Pulmonary artery endothelial cell (primary cell): ENCODE measurements around the gene SLC36A3. TPM values are rescaled to one million over a fixed set of nuclear protein-coding genes. Genes with fewer than 3 reads are reported as not detected.
"Not testable (repeated sequence)": the region's sequence is repeated elsewhere in the genome, so short reads cannot be mapped to it uniquely, and the experiment has no call there.

Source experiments
- DNase-seq: peaks from one replicate; pipeline ENCODE4 v3.0.0-alpha.2; 2011; ENCODE audit warnings: low read depth, low spot score
- total RNA-seq: library from RNA; depleted of rRNA; stranded (reverse); fragments of >200 nt; gene quantifications from 2 replicates; pipeline ENCODE4 v1.2.3, GENCODE V29; 2014

The SLC36A3 gene
- total RNA-seq, 1 donor from 2014 or later, result not detected

DNA sequence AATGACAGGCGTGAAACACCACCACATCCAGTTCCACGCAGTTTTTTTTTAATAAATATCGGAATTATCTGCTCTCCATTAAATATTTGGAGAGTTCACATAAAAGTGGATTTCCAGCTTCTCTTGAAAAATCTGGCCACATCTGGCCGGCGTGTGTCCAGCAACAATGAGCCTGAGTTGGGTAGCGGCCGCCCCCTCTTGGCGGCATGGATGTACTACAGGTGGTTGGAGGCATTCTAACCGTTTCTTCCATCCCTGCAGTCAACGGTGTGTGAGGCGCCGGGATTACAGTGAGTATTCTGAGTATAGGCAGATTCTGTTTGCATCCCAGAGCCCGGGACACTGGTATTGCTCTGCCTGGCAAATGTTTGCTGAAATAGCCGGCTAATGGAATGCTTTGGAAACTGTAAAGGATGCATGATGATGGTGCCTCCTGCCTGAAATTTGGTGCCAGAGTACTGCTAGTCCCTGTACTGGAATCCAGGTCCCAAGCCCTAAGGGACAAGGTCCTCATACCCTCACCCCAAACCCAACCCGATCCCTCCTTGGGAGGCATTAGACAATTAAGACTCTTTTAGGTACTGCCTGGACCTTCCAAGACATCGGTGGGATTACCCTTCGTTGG lies 64.2 kb downstream of the SLC36A3 start:
- DNase-seq, result no peak

DNA sequence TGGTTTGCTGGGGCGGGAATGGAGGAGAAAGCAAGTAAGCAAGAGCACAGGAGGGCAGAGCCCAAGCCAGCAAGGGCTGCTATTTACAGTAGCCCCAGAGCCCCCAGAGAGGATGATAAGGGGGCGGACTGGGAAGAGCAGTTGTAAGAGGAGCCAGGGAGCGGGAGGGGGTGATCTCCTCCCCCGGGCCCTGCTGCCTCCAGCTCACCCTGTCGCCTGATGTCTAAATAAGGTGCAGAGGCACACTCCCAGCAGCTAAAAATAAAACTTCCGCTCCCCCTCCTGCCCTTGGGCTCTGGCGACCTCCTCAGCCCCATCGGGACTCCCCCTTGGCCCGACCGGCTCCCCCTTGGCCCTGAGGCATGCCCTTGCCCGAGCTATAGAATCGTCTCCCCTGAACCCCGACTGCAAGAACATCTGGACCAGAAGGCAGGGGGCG lies 65.2 kb downstream of the SLC36A3 start:
- DNase-seq, result no peak

DNA sequence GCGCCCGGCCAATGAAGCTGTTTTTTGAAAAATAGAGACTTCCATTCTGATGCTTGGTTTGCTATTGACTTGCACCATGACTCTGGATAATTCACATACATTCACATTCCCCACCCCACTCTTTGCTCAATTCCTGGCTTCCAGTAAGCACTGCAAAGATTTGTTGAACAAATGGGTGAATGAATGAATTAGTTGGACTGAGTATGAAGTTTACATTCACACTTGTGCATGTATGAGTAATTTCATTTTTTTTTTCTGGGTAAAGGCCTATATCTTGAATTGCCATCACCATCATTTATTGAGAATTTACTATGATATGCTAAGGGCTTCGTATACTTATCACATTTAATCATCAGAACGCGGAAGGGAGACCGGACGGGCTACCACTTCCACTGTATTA lies 65.9 kb downstream of the SLC36A3 start:
- DNase-seq, result no peak

DNA sequence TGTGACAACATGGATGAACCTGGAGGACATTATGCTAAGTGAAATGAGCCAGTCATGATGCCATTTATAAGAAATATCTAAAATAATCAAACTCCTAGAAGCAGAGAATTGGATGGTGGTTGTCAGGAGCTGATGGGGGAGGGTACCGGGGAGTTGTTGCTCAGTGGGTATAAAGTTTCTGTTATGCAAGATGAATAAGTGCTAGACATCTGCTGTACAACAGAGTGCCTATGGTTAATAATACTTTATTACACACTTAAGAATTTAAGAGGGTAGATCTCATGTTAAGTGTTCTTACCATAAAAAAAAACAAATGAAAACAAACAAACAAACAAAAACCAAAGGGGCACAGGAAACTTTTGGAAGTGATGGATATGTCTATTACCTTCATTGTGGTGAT lies 66.7 kb downstream of the SLC36A3 start:
- no peak for DNase-seq

DNA sequence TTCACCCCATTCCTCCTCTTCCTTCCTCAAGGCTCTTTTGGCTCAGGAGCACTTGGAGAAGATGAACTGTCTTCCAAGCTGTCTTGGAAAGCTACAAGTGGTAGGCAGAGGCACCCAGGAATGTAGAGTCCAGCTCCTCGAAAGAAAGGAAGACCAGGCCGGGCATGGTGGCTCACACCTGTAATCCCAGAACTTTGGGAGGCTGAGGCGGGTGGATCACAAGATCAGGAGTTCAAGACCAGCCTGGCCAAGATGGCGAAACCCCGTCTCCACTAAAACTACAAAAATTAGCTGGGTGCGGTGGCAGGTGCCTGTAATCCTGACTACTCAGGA lies 68.4 kb downstream of the SLC36A3 start:
- DNase-seq, result not testable (repeated sequence)

DNA sequence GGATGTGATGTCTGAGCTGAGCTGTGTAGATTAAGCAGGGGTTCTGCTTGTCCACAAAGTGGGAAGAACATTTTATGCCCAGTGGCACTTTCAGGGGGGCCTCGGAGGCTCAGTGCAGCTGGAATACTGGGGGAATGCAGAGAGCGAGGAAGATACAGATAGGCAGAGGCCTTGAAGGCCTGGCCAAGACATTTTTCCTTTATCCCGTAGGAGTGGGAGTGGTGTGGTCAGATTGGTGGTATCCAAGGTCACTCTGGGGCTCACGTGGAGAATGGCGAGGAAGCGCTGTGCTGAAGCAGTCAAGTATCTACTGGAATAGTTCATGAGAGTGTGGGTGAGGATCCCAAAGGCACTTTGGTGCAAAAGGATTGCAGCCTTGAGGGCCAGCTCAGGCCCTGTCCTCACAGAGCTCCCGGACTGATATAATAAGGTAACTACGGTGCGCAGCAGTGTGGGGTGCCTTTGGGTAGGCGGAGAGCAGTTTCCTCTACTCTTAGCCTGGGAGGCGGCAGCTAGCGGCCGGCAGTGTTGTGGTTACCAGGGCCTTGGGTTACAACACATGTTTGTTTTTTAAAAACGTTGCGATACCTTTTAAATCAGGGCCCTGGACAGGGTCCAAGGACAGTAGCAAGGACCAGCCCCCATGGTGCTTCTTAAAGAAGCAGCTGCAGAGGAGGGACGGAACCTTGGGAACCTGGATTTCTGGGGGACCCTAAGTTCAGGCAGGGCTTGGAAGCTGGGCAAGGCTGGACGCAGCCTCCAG lies 68.9 kb downstream of the SLC36A3 start:
- no peak for DNase-seq

DNA sequence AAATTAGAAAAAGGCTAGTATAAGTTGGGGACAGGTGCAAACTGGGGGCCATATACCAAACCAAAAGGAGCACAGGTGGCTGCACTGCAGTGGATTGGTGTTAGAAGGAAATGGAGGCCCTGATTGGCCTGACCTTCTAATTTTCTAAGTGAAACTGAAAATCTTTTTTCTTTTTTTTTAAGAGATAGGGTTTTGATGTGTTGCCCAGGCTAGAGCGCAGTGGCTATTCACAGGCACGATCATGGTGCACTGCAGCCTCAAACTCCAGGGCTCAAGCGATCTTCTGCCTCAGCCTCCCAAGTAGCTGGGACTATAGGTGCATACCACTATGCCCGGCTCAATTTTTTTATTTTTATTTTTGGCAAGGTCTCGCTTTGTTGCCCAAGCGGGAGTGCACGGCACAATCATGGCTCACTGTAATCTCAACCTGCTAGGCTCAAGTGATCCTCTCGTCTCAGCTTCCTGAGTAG lies 69.9 kb downstream of the SLC36A3 start:
- no peak for DNase-seq

DNA sequence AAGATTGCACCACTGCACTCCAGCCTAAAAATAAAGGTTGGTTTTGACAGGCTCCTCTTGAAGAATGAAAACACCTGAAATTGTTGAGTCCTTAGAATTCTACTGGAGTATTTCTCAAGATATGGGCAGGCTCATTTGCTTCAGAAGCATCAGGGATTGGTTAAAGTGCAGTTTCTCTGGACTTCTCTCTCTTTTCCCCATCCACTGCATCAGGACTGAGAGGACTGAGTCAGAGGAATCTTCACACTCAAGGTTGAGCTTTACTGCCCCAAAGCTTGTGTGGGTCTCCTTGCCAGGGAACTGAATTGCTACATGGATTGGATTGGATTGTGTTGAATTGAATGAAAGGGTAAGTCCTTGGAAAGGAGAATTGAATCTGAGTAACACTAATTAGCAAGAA lies 72.2 kb downstream of the SLC36A3 start:
- DNase-seq, result no peak

DNA sequence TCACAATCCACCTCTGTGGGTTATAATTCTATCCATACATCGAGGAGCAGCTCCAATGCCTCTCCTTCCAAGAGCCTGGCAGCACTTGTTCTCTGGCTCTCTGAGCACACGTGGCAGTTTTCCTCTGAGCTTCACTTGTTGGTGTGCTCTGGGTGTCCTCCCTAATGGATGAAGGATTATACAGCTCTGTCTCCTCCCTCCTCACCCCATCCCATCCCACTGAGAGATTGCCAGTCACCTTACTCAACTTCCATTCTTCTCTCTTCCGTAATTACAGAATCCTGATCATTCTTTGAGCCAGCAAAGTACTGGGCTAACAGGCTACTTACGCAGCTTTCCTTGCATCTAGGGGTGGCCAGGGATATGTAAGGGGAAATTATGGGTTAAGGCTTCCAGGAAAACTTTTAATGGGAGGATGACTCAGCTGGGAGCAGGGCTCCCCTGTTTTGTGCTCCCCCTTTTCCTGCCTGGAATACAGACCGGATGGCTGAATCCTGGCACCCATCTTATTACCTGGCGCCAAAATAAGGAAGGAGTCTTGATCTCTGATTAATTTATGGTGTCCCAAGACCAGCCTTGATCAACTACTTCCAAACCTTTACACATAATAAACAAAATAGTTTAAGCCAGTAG lies 73.4 kb downstream of the SLC36A3 start:
- no peak for DNase-seq

DNA sequence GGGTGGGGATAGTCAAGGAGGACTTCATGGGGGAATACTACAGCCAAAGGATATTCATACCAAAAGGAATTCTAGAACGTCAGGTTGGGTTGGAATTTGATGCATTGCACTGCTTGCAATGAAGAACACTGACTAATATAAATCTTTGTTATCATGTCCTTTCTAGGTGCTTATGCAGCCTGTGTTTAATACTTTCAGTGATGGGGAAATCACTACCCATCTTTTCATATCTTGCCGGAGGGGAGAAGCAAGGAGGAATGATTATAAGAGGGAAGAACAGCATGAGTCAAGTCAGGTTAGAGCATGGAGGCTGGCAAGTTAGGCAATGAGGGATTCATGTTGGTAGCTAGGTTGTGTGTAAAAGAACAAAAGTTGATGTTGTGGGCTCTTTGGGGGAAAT lies 74.6 kb downstream of the SLC36A3 start:
- DNase-seq, result no peak

DNA sequence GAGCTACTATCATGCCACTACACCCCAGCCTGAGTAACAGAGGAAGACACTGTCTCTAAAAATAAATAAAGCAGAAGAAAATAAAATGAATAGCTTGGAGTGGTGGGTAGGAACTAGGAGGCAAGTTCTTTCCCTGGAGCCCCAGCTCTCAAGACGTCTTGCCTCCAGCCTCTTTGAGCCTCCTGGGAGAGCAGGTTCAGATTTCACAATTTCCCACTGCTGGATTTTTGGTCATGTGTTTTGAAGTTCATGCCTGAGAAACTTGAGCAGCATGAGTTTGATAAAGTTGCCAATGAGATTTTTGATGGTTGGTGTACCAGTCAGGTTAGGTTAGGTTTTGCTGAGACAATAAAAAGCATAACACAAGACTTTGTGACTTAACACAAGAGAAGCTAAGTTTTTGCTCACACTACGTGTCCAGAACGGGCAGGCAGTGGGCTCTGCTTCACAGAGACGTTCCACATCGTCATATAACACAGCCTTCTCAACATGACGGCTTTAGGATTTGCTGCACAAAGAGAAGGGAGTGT lies 75.6 kb downstream of the SLC36A3 start:
- no peak for DNase-seq

Other genes with a start within 250 kb of the SLC36A3 start
- 87.9 and 93.7 TPM in 2 replicates for gene TNIP1, start 222.7 kb downstream of the SLC36A3 start, total RNA-seq
- gene ANXA6, start 146.0 kb downstream of the SLC36A3 start, total RNA-seq, result 329 and 410 TPM in 2 replicates
- 8.2 and 8.9 TPM in 2 replicates for gene CCDC69, start 79.7 kb downstream of the SLC36A3 start, total RNA-seq
- gene GM2A, start 50.6 kb downstream of the SLC36A3 start, total RNA-seq, result 15.6 and 18.5 TPM in 2 replicates
- not detected in 2 replicates for gene SLC36A2, start 43.8 kb upstream of the SLC36A3 start, total RNA-seq
- gene SLC36A1, start 143.8 kb upstream of the SLC36A3 start, total RNA-seq, result 3.2 and 6.1 TPM in 2 replicates